ENCODE data around the gene HNF1A. TPM values are rescaled to one million over a fixed set of nuclear protein-coding genes. Genes with fewer than 3 reads are reported as not detected.

The HNF1A gene
- total and polyA plus RNA-seq, 2 of the 13 experiments (the other 11 are each of a cell fraction or from before 2014, with no cell fraction given): 13.4 to 34.7 TPM

- TF ChIP-seq, protein P1, sequence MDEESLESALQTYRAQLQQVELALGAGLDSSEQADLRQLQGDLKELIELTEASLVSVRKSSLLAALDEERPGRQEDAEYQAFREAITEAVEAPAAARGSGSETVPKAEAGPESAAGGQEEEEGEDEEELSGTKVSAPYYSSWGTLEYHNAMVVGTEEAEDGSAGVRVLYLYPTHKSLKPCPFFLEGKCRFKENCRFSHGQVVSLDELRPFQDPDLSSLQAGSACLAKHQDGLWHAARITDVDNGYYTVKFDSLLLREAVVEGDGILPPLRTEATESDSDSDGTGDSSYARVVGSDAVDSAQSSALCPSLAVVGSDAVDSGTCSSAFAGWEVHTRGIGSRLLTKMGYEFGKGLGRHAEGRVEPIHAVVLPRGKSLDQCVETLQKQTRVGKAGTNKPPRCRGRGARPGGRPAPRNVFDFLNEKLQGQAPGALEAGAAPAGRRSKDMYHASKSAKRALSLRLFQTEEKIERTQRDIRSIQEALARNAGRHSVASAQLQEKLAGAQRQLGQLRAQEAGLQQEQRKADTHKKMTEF (CRISPR knock-in tag; IDR thresholded peaks at IDR 0.05): no peak
- TF ChIP-seq RXRA (CRISPR knock-in tag; IDR thresholded peaks at IDR 0.05) (no peak; the same call in 1 of the 2 replicates), GABPB1 (CRISPR knock-in tag; IDR thresholded peaks at IDR 0.05) (0 out of 2 replicates have a peak, but pooled peaks have one; percentile 20), ZNF468 (CRISPR knock-in tag; IDR thresholded peaks at IDR 0.05) (no peak), PRDM15 (CRISPR knock-in tag; IDR thresholded peaks at IDR 0.05) (no peak), LCORL (IDR thresholded peaks at IDR 0.05) (no peak), LCORL (CRISPR knock-in tag; IDR thresholded peaks at IDR 0.05) (no peak), ZNF710 (CRISPR knock-in tag; IDR thresholded peaks at IDR 0.05; ENCODE audit: borderline replicate concordance) (peak; percentile 96), KLF6 (CRISPR knock-in tag; IDR thresholded peaks at IDR 0.05) (no peak), MAZ (IDR thresholded peaks at IDR 0.05; ENCODE audit: borderline replicate concordance, low read depth, low read length) (no peak), MAZ (CRISPR knock-in tag; IDR thresholded peaks at IDR 0.05; ENCODE audit: low read depth) (no peak), RFXAP (CRISPR knock-in tag; IDR thresholded peaks at IDR 0.05; ENCODE audit: borderline replicate concordance) (no peak)
- TF ChIP-seq, protein P2, sequence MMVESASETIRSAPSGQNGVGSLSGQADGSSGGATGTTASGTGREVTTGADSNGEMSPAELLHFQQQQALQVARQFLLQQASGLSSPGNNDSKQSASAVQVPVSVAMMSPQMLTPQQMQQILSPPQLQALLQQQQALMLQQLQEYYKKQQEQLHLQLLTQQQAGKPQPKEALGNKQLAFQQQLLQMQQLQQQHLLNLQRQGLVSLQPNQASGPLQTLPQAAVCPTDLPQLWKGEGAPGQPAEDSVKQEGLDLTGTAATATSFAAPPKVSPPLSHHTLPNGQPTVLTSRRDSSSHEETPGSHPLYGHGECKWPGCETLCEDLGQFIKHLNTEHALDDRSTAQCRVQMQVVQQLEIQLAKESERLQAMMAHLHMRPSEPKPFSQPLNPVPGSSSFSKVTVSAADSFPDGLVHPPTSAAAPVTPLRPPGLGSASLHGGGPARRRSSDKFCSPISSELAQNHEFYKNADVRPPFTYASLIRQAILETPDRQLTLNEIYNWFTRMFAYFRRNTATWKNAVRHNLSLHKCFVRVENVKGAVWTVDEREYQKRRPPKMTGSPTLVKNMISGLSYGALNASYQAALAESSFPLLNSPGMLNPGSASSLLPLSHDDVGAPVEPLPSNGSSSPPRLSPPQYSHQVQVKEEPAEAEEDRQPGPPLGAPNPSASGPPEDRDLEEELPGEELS (CRISPR knock-in tag; IDR thresholded peaks at IDR 0.05): peak; percentile 50; the same call in 1 of the 2 replicates
- TF ChIP-seq, protein P3, sequence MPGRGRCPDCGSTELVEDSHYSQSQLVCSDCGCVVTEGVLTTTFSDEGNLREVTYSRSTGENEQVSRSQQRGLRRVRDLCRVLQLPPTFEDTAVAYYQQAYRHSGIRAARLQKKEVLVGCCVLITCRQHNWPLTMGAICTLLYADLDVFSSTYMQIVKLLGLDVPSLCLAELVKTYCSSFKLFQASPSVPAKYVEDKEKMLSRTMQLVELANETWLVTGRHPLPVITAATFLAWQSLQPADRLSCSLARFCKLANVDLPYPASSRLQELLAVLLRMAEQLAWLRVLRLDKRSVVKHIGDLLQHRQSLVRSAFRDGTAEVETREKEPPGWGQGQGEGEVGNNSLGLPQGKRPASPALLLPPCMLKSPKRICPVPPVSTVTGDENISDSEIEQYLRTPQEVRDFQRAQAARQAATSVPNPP (CRISPR knock-in tag; IDR thresholded peaks at IDR 0.05): no peak
Measured at GRCh38 chr12:120984351-120984898, 6.1 kb downstream of the HNF1A start (continued).

Measured in HepG2 (cell line).